ENCODE results near the gene FRMPD1.

- TF ChIP-seq POLR2A (IDR thresholded peaks at IDR 0.05) (no peak), CTCF (IDR thresholded peaks at IDR 0.05) (no peak)
Measured at GRCh38 chr9:37640246-37640645, 10.5 kb upstream of the FRMPD1 start.

All from right lobe of liver (tissue), 4 donors.